Colonic mucosa (tissue), 4 donors: ENCODE results near the gene RAD54L. TPM values are rescaled to one million over a fixed set of nuclear protein-coding genes. Genes with fewer than 3 reads are reported as not detected.
A peak's percentile ranks its signal among the peaks of the same experiment; 100 is the strongest.

Experiments
- DNase-seq: peaks from one replicate; pipeline ENCODE4 v3.0.0-alpha.2; 2020
- H3K27ac ChIP-seq: fragments of 200-600 bp; one replicate; pipeline ENCODE4 v1.8.0; 2021
- H3K27me3 ChIP-seq: fragments of 200-600 bp; one replicate; pipeline ENCODE4 v1.8.0; 2021
- H3K36me3 ChIP-seq: fragments of 200-600 bp; one replicate; pipeline ENCODE4 v1.8.0; 2021
- H3K4me1 ChIP-seq: fragments of 200-600 bp; one replicate; pipeline ENCODE4 v1.8.0; 2021; ENCODE audit warnings: mild to moderate bottlenecking
- H3K4me3 ChIP-seq: fragments of 200-600 bp; one replicate; pipeline ENCODE4 v1.8.0; 2021
- H3K9ac ChIP-seq, 2 donors: one replicate each; pipeline ENCODE4 v1.7.0; 2013; ENCODE audit warnings: control low read depth in 2 of 2, low read depth in 2 of 2, low read length in 2 of 2
- H3K9me3 ChIP-seq: fragments of 200-600 bp; one replicate; pipeline ENCODE4 v1.8.0; 2021
- CTCF ChIP-seq: fragments of 200-600 bp; IDR thresholded peaks from one replicate; pipeline ENCODE4 v1.8.0; 2022; ENCODE audit warnings: antibody characterized with exemption, mild to moderate bottlenecking
- intact Hi-C: fragments of 100-400 bp; cut with DNase I; formaldehyde crosslinking; loops from one replicate; pipeline ENCODE4 v1.14.1; 2022
- total RNA-seq, 2 donors: library from RNA; stranded (reverse); fragmentation: NEBNext Ultra II Directional in 1 of 2; extraction: Animal tissue kit (Norgen Biotek cat#: 25700) in 1 of 2; gene quantifications; one replicate each; pipeline ENCODE4 v1.2.1, GENCODE V29; 2021
- donor health status: healthy.
- donor health status: DM: no; HTN: no; CAD: no.
- donor health status: DM: no; HTN: no; CAD: no.

Gene RAD54L
- total RNA-seq, 2 donors from 2014 or later = 5.9 to 27.5 TPM

- Histone ChIP-seq H3K4me1 (peaks cover 14% of the 10 kb centered on the region), H3K36me3 (no peaks in the 10 kb centered on the region), H3K9ac (peak overlapping the region; percentile 98 to 99), H3K27me3 (no peaks in the 10 kb centered on the region), H3K9me3 (no peaks in the 10 kb centered on the region), H3K27ac (peak overlapping the region; percentile 87), H3K4me3 (peak overlapping the region; percentile 60)
- intact Hi-C loops = no loop called here
- no peak for TF ChIP-seq CTCF
- DNase-seq = peak; percentile 53
Observed at GRCh38 chr1:46301808-46302640, 54.5 kb downstream of the RAD54L start.

GRCh38 chr1:46302641-46303037 lies 55.1 kb downstream of the RAD54L start:
- no peaks in the 10 kb centered on the region for H3K36me3 ChIP-seq
- H3K4me1 ChIP-seq = peaks cover 14% of the 10 kb centered on the region
- no peaks in the 10 kb centered on the region for H3K27me3 ChIP-seq
- no peak for DNase-seq
- TF ChIP-seq CTCF = no peak
- peak overlapping the region; percentile 60 for H3K4me3 ChIP-seq
- no peaks in the 10 kb centered on the region for H3K9me3 ChIP-seq
- H3K9ac ChIP-seq = peak overlapping the region; percentile 98 to 99
- peak overlapping the region; percentile 87 for H3K27ac ChIP-seq
- intact Hi-C loops = no loop called here

DNA sequence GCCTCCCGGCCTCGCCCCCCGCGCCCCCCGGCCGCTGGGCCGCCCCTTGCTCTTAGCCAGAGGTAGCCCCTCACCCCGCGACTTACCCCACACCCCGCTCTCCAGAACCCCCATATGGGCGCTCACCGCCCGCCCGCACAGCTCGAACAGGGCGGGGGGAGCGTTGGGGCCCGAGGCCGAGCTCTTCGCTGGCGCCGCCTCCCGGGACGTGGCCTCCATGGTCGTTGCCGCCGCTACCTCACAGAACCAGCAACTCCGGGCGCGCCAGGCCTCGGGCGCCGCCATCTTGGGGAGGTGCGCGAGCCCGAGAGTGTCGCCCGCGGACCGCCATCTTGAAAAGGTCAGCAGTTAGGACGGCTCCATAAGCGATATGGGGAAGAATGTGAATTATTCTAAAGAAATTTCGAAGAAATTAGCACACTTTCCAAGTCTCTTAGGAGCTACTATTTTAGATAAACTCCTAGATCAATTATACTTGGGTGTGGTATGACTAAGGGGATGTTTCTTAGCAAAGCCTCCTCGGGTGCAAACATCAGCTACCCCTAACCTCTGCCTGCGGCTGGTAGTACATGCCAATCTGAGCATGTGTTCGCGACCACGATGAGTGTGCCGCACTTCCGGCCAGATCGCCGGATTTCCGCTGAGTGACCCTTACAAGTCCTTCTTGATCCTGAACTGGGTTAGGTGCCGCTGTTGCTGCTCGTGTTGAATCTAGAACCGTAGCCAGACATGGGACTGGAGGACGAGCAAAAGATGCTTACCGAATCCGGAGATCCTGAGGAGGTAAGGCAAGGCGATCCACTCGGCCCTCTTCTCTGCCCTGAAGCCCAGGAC lies 55.7 kb downstream of the RAD54L start, which contains the start of the genes LRRC41 and UQCRH:
LRRC41 (minus strand) TSS at position 579 of the 834 bp plus-strand sequence; CDS start at position 285, 294 bp downstream.
UQCRH (plus strand) TSS at position 661 of the 834 bp plus-strand sequence; CDS start at position 730, 69 bp downstream.
- Histone ChIP-seq H3K27me3 (no peaks in the 10 kb centered on the region), H3K4me3 (peak within 1 kb of the TSS; percentile 60), H3K36me3 (no peaks in the 10 kb centered on the region), H3K27ac (peak within 1 kb of the TSS; percentile 87), H3K4me1 (peaks cover 14% of the 10 kb centered on the region), H3K9me3 (no peaks in the 10 kb centered on the region), H3K9ac (peak within 1 kb of the TSS; percentile 98 to 99)
- no peak for TF ChIP-seq CTCF
- intact Hi-C loops = no loop called here
- DNase-seq = peak; percentile 96

DNA sequence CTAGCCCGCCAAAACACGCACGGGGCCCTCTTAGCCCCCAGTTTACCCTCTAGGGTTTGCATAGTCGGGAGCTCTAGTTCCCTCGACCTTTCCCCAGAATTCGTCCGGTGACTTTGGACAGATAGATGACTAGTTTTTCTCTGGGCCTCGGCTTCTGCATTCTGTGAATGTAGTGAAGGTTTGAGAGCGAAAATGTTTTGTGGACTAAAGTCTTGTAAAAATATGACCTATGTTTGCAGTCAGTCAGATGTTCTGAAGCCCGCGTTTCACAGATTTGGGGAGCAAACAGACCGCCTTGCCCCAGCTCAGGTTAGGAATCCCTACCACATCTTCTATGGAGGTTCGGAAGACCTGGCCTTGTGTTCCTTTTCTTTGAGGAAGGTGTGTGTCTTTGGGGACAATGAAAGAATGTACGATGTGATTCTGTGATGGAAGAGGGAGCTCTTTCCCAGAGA lies 56.3 kb downstream of the RAD54L start:
- Histone ChIP-seq H3K27ac (peak overlapping the region; percentile 87), H3K4me3 (peak overlapping the region; percentile 60), H3K27me3 (no peaks in the 10 kb centered on the region), H3K4me1 (peaks cover 14% of the 10 kb centered on the region), H3K36me3 (no peaks in the 10 kb centered on the region), H3K9ac (peak overlapping the region; percentile 89 to 98), H3K9me3 (no peaks in the 10 kb centered on the region)
- no peak for TF ChIP-seq CTCF
- peak; percentile 21 for DNase-seq
- intact Hi-C loops = no loop called here

- Histone ChIP-seq H3K27ac (no peak overlapping the region), H3K4me1 (peaks cover 12% of the 10 kb centered on the region), H3K27me3 (no peaks in the 10 kb centered on the region), H3K9me3 (no peaks in the 10 kb centered on the region), H3K36me3 (no peaks in the 10 kb centered on the region), H3K4me3 (no peak overlapping the region), H3K9ac (no peak overlapping the region)
- intact Hi-C loops = no loop called here
- DNase-seq = no peak
- no peak for TF ChIP-seq CTCF
Observed at GRCh38 chr1:46306159-46306530, 58.6 kb downstream of the RAD54L start.
